ENCODE results near the gene MIEF1. TPM values are rescaled to one million over a fixed set of nuclear protein-coding genes. Genes with fewer than 3 reads are reported as not detected.

MIEF1 gene
- total and polyA plus RNA-seq, 5 donors: 9.0 to 22.2 (median 17.2) TPM

GRCh38 chr22:39537975-39538374 is 35.9 kb downstream of the MIEF1 start:
- H3K27me3 ChIP-seq (ENCODE audit: control insufficient read depth, insufficient read depth): no peaks in the 10 kb centered on the region
- no peak overlapping the region for H3K4me3 ChIP-seq (ENCODE audit: low read length)
- H3K27ac ChIP-seq (ENCODE audit: low read length): no peak overlapping the region
- no peaks in the 10 kb centered on the region for H3K9me3 ChIP-seq (ENCODE audit: control insufficient read depth, low read length)
- no peak for DNase-seq
- intact Hi-C loops (cut with DNase I): loop anchor here (5.0 to 10.0 kb wide), 6 partner anchors 484 to 809 kb away; partner anchors contain the start of genes ADSL (in 1 of the 4) and TNRC6B (in 1 of the 4)
- ATAC-seq: no peak
- H3K4me1 ChIP-seq (ENCODE audit: control insufficient read depth, insufficient read depth, low read length): no peaks in the 10 kb centered on the region
- WGBS: 44% methylated on average over 2 of the region's 2 CpGs

DNA sequence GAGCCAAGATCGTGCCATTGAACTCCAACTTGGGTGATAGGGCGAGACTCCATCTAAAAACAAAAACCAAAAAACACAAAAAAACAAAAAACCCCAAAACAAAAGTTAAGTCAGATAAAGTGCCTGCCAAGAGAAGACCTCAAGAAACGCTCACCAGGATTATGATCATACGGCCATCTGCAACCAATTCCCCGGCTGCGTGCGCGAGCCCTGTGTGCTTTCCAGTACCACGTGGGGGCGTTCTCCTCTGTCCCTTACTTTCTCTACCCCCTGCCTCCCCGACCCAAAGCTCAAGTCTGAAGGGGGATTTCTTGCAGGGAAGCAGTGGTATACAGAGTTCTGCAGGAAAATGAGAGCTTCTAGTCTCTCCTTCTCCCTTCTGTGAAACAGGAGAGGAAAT is 41.0 kb downstream of the MIEF1 start:
- Histone ChIP-seq H3K4me1 (ENCODE audit: control insufficient read depth, insufficient read depth, low read length) (no peaks in the 10 kb centered on the region), H3K27ac (ENCODE audit: low read length) (no peak overlapping the region), H3K27me3 (ENCODE audit: control insufficient read depth, insufficient read depth) (no peaks in the 10 kb centered on the region), H3K9me3 (ENCODE audit: control insufficient read depth, low read length) (no peaks in the 10 kb centered on the region), H3K4me3 (ENCODE audit: low read length) (no peak overlapping the region)
- no peak for DNase-seq
- intact Hi-C loops (cut with DNase I): loop anchor here in 1 of 4 donors (5.0 kb wide), 1 partner anchor 489 kb away; no protein-coding TSS in a partner anchor
- 20% methylated on average over 11 of the region's 11 CpGs for WGBS
- ATAC-seq: no peak

DNA sequence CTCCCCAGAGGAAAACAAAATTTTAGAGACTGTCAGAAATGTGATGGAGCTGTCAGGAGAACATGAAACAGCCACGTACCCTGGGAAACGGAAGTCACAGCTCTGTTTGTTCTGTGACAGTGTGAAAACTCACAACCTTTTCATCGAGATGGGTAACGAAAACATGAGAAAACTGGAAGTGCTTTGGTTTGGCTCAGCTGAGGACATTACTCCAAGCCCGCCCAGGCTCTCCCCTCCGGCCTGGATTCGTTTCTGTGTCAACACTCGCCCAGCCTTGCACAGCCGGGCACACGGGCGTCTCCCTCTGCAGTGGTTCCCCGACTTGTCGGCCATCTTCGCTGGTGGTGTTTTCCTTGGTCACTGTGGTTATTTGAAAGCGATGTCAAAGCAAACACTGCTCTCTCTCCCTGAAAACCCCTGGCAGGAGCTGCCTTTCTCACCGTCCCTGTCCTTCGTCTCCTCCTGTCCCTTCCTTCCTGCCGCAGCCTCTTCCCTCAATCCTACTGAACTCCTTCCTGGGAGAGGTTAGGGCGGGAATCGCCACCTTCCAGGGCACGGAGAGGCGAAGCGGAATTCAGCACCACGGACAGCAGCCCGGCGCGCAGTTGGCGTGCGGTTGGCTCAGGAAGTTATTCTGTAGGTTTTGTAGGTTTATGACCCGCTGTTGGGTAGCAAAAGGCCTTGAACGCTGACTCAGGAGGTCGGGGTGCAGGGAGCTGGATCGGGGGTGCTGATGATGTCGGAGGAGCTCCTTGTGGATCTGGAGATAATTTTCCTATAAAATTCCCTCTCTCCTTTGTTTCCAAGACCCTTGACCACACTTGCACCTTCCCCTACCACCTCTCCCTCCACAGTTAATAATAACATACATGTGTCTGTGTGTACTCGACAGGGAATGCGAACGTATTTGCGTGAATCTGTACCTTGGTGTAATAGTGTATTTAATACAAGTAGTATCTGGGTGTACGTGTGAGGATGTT is 43.6 kb downstream of the MIEF1 start:
- ATAC-seq (no peak), DNase-seq (peak in 2 of 3 donors; percentile 77 to 78)
- Histone ChIP-seq H3K27me3 (ENCODE audit: control insufficient read depth, insufficient read depth) (no peaks in the 10 kb centered on the region), H3K4me1 (ENCODE audit: control insufficient read depth, insufficient read depth, low read length) (no peaks in the 10 kb centered on the region), H3K4me3 (ENCODE audit: low read length) (no peak overlapping the region), H3K27ac (ENCODE audit: low read length) (no peak overlapping the region), H3K9me3 (ENCODE audit: control insufficient read depth, low read length) (no peaks in the 10 kb centered on the region)
- intact Hi-C loops (cut with DNase I): no loop called here
- 29% methylated on average over 39 of the region's 39 CpGs for WGBS

DNA sequence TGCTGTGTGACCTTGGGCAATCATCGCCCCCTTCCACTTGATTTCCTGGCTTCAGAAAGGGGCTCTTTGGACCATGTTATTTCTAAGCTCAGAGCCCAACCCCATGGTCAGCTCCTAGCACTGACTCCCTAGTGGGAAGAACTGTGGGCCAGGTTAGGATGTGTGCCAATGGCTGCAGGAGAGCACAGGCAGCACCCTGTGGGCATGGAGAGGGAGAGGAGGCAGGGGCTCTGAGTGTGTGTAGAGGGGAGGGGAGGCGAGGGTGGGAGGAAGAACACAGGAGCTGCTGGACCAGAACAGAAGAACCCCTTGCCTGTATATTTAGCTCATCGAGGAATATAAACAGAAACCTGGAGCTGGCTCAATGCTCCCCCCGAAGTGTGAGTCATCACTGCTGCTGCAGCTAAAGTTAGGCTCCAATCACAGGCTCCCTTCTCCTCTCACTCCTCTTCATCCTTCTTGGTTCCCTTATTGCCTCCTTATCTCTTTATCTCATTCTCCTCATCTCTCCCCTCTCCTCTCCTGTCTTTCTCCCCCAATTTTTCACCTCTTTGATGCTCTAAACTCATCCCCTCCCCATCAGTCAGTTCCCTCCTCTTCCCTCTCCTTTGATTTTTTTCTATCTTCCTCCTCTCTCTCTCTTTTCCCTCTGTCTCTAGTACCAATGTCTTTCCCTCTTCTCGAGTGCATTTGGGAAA is 44.9 kb downstream of the MIEF1 start:
- no peak overlapping the region for H3K4me3 ChIP-seq (ENCODE audit: low read length)
- H3K27ac ChIP-seq (ENCODE audit: low read length): no peak overlapping the region
- no peak for DNase-seq
- ATAC-seq: no peak
- H3K27me3 ChIP-seq (ENCODE audit: control insufficient read depth, insufficient read depth): no peaks in the 10 kb centered on the region
- intact Hi-C loops (cut with DNase I): no loop called here
- WGBS: 41% methylated on average over 5 of the region's 5 CpGs
- no peaks in the 10 kb centered on the region for H3K9me3 ChIP-seq (ENCODE audit: control insufficient read depth, low read length)
- H3K4me1 ChIP-seq (ENCODE audit: control insufficient read depth, insufficient read depth, low read length): no peaks in the 10 kb centered on the region

GRCh38 chr22:39547587-39547947 is 45.5 kb downstream of the MIEF1 start:
- H3K4me3 ChIP-seq (ENCODE audit: low read length): no peak overlapping the region
- H3K4me1 ChIP-seq (ENCODE audit: control insufficient read depth, insufficient read depth, low read length): no peaks in the 10 kb centered on the region
- no peaks in the 10 kb centered on the region for H3K27me3 ChIP-seq (ENCODE audit: control insufficient read depth, insufficient read depth)
- H3K27ac ChIP-seq (ENCODE audit: low read length): no peak overlapping the region
- WGBS: 41% methylated on average over 2 of the region's 2 CpGs
- DNase-seq (no peak), ATAC-seq (no peak)
- H3K9me3 ChIP-seq (ENCODE audit: control insufficient read depth, low read length): no peaks in the 10 kb centered on the region
- intact Hi-C loops (cut with DNase I): no loop called here

DNA sequence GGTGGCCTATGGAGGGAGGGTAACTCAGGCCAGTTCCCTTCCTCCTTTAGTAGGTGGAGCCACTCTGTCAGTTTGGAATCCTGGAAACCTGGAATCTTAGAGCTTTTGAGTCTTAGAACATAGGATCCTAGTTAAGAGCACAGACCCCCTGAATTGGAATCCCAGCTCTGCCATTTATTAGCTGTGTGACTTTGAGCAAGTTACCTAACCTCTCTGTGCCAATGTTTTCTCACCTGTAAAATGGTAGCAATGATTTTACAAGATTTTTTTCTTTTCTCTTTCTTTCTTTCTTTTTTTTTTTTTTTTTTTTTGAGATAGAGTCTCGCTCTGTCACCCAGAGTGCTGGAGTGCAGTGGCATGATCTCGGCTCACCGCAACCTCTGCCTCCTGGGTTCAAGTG is 51.3 kb downstream of the MIEF1 start:
- Histone ChIP-seq H3K27ac (ENCODE audit: low read length) (no peak overlapping the region), H3K4me3 (ENCODE audit: low read length) (no peak overlapping the region), H3K27me3 (ENCODE audit: control insufficient read depth, insufficient read depth) (no peaks in the 10 kb centered on the region), H3K9me3 (ENCODE audit: control insufficient read depth, low read length) (no peaks in the 10 kb centered on the region), H3K4me1 (ENCODE audit: control insufficient read depth, insufficient read depth, low read length) (no peaks in the 10 kb centered on the region)
- WGBS: 84% methylated on average over 3 of the region's 3 CpGs
- DNase-seq (no peak), ATAC-seq (no peak)
- intact Hi-C loops (cut with DNase I): no loop called here

- no peaks in the 10 kb centered on the region for H3K27me3 ChIP-seq (ENCODE audit: control insufficient read depth, insufficient read depth)
- no peaks in the 10 kb centered on the region for H3K9me3 ChIP-seq (ENCODE audit: control insufficient read depth, low read length)
- 54% methylated on average over 3 of the region's 3 CpGs for WGBS
- DNase-seq (no peak), ATAC-seq (no peak)
- intact Hi-C loops (cut with DNase I): no loop called here
- no peaks in the 10 kb centered on the region for H3K4me1 ChIP-seq (ENCODE audit: control insufficient read depth, insufficient read depth, low read length)
- H3K27ac ChIP-seq (ENCODE audit: low read length): no peak overlapping the region
- H3K4me3 ChIP-seq (ENCODE audit: low read length): no peak overlapping the region
Measured at GRCh38 chr22:39554151-39554550, 52.1 kb downstream of the MIEF1 start.

- peak in 1 of 2 donors; percentile 24 for ATAC-seq
- H3K4me3 ChIP-seq (ENCODE audit: low read length): peak overlapping the region; percentile 45
- no peak for DNase-seq
- no peaks in the 10 kb centered on the region for H3K9me3 ChIP-seq (ENCODE audit: control insufficient read depth, low read length)
- no peak overlapping the region for H3K27ac ChIP-seq (ENCODE audit: low read length)
- intact Hi-C loops (cut with DNase I): loop anchor here in 1 of 4 donors (5.0 kb wide), 1 partner anchor 470 kb away; no protein-coding TSS in a partner anchor
- no peaks in the 10 kb centered on the region for H3K4me1 ChIP-seq (ENCODE audit: control insufficient read depth, insufficient read depth, low read length)
- no peaks in the 10 kb centered on the region for H3K27me3 ChIP-seq (ENCODE audit: control insufficient read depth, insufficient read depth)
- WGBS: 5% methylated on average over 71 of the region's 72 CpGs
Measured at GRCh38 chr22:39556970-39557841, 55.1 kb downstream of the MIEF1 start.

DNA sequence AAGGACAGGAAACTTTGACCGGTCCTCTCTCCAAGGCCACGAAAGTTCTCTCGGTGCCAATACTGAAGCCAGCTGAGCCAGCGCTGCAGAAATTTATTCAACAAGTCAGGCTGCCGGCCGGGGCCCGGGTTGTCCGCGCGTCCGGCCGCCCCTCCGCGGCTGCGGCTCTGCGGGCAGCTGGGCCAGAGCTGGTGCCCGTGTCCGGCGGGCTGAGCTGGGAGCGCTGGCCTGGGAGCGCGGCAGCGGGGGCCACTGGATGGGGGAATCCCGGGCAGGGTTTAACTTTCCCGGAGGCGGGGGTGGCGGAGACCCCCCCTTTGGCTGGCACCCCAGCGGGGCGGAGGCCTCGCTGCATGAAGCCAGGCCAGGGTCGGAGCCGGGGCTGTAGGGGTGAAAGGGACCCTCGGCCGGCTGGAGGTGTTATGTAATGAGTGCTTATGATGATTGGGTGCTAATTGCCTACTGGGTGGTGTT is 56.2 kb downstream of the MIEF1 start:
- Histone ChIP-seq H3K27ac (ENCODE audit: low read length) (no peak overlapping the region), H3K27me3 (ENCODE audit: control insufficient read depth, insufficient read depth) (no peaks in the 10 kb centered on the region), H3K4me3 (ENCODE audit: low read length) (peak overlapping the region; percentile 45), H3K4me1 (ENCODE audit: control insufficient read depth, insufficient read depth, low read length) (no peaks in the 10 kb centered on the region), H3K9me3 (ENCODE audit: control insufficient read depth, low read length) (no peaks in the 10 kb centered on the region)
- ATAC-seq (no peak), DNase-seq (no peak)
- WGBS: 6% methylated on average over 34 of the region's 34 CpGs
- intact Hi-C loops (cut with DNase I): loop anchor here in 1 of 4 donors (5.0 kb wide), 1 partner anchor 469 kb away; no protein-coding TSS in a partner anchor

GRCh38 chr22:39558950-39559349 is 56.9 kb downstream of the MIEF1 start:
- Histone ChIP-seq H3K4me3 (ENCODE audit: low read length) (no peak overlapping the region), H3K4me1 (ENCODE audit: control insufficient read depth, insufficient read depth, low read length) (no peaks in the 10 kb centered on the region), H3K9me3 (ENCODE audit: control insufficient read depth, low read length) (no peaks in the 10 kb centered on the region), H3K27me3 (ENCODE audit: control insufficient read depth, insufficient read depth) (no peaks in the 10 kb centered on the region), H3K27ac (ENCODE audit: low read length) (no peak overlapping the region)
- WGBS: 83% methylated on average over 14 of the region's 14 CpGs
- intact Hi-C loops (cut with DNase I): loop anchor here in 1 of 4 donors (5.0 kb wide), 1 partner anchor 468 kb away; no protein-coding TSS in a partner anchor
- ATAC-seq (no peak), DNase-seq (no peak)

Data from right cardiac atrium (tissue), 5 donors.